IMR-90 (cell line): ENCODE results near the gene NACC1. TPM values are rescaled to one million over a fixed set of nuclear protein-coding genes. Genes with fewer than 3 reads are reported as not detected.

ENCODE experiments used
- ATAC-seq: fragments of 200-7000 bp; cut with Tn5 transposase; 2 replicates; pipeline ENCODE4 v1.9.1; 2020; ENCODE audit warnings: low read depth, mild to moderate bottlenecking, moderate library complexity
- BruUV-seq: library from RNA; stranded (reverse); fragments of 400-500 nt; replicated peaks from 2 replicates; lab custom pipeline; 2021; lab: Mats Ljungman, UMichigan
- CTCF ChIA-PET: fragments of 300-600 bp; formaldehyde crosslinking; extraction: SDS; loops from one replicate; lab custom pipeline; 2021; ENCODE audit warnings: antibody characterized with exemption; lab: Yijun Ruan, JAX
- POLR2A ChIA-PET: fragments of 300-600 bp; sonication (Branson Sonifier 250); formaldehyde crosslinking; loops from one replicate; lab custom pipeline; 2022; ENCODE audit warnings: antibody characterized with exemption; ENCODE audit not compliant: unreplicated experiment; lab: Charles Lee
- DNase-seq: peaks from one replicate; pipeline ENCODE4 v3.0.0; 2013
- H2AFZ ChIP-seq: replicated peaks from 2 replicates; pipeline ENCODE3; 2013; ENCODE audit warnings: low read length, mild to moderate bottlenecking; ENCODE audit not compliant: poor library complexity
- H2AK5ac ChIP-seq: 2 replicates; pipeline ENCODE4 v1.6.1; 2013; ENCODE audit warnings: low read depth, low read length, inconsistent platforms
- H2AK9ac ChIP-seq: replicated peaks from 2 replicates; pipeline ENCODE3; 2013; ENCODE audit warnings: mild to moderate bottlenecking, low read depth, low read length, moderate library complexity; ENCODE audit not compliant: poor library complexity
- H2BK120ac ChIP-seq: 2 replicates; pipeline ENCODE4 v1.6.1; 2013; ENCODE audit warnings: low read depth, low read length, inconsistent platforms
- H2BK15ac ChIP-seq: 3 replicates; pipeline ENCODE4 v1.6.1; 2013; ENCODE audit warnings: low read depth, low read length, inconsistent platforms
- H2BK20ac ChIP-seq: 2 replicates; pipeline ENCODE4 v1.6.1; 2013; ENCODE audit warnings: low read depth, mild to moderate bottlenecking, inconsistent platforms, low read length, moderate library complexity
- H2BK5ac ChIP-seq: 2 replicates; pipeline ENCODE4 v1.6.1; 2013; ENCODE audit warnings: mild to moderate bottlenecking, low read depth, low read length, inconsistent platforms; ENCODE audit not compliant: poor library complexity, severe bottlenecking
- H3K14ac ChIP-seq: replicated peaks from 2 replicates; pipeline ENCODE4 v1.6.1; 2013; ENCODE audit warnings: low read depth, low read length, inconsistent platforms
- H3K18ac ChIP-seq: 2 replicates; pipeline ENCODE4 v1.6.1; 2013; ENCODE audit warnings: low read depth, low read length, control low read depth
- H3K23ac ChIP-seq: 2 replicates; pipeline ENCODE4 v1.6.1; 2013; ENCODE audit warnings: low read depth, low read length, inconsistent platforms
- H3K27ac ChIP-seq: 2 replicates; pipeline ENCODE4 v1.5.1; 2013; ENCODE audit warnings: mild to moderate bottlenecking, control low read depth, low read length; ENCODE audit not compliant: insufficient read depth
- H3K27me3 ChIP-seq: 2 replicates; pipeline ENCODE4 v1.6.1; 2013; ENCODE audit warnings: low read length; ENCODE audit not compliant: control insufficient read depth, insufficient read depth
- H3K36me3 ChIP-seq: 2 replicates; pipeline ENCODE4 v1.6.1; 2013; ENCODE audit warnings: low read length, mixed read lengths; ENCODE audit not compliant: control insufficient read depth, insufficient read depth
- H3K4ac ChIP-seq: 2 replicates; pipeline ENCODE4 v1.6.1; 2013; ENCODE audit warnings: low read depth, low read length, inconsistent platforms
- H3K4me1 ChIP-seq: 2 replicates; pipeline ENCODE4 v1.6.1; 2013; ENCODE audit warnings: low read length, mixed read lengths; ENCODE audit not compliant: control insufficient read depth, insufficient read depth
- H3K4me2 ChIP-seq: 2 replicates; pipeline ENCODE4 v1.6.1; 2013; ENCODE audit warnings: low read depth, mild to moderate bottlenecking, control low read depth, low read length, moderate library complexity
- H3K4me3 ChIP-seq: 2 replicates; pipeline ENCODE4 v1.5.1; 2013; ENCODE audit warnings: low read depth, mild to moderate bottlenecking, control low read depth, low read length, moderate library complexity; ENCODE audit not compliant: insufficient read depth
- H3K56ac ChIP-seq: 2 replicates; pipeline ENCODE4 v1.6.1; 2013; ENCODE audit warnings: low read length, inconsistent platforms; ENCODE audit not compliant: insufficient read depth; ENCODE audit errors: extremely low read depth
- H3K79me1 ChIP-seq, 2 experiments: 2 replicates each; pipeline ENCODE4 v1.6.1; 2013; ENCODE audit warnings: low read length in 2 of 2, inconsistent platforms in 1 of 2, low read depth in 1 of 2
- H3K9ac ChIP-seq: 2 replicates; pipeline ENCODE4 v1.6.1; 2013; ENCODE audit warnings: low read depth, low read length, control low read depth
- H3K9me1 ChIP-seq: 2 replicates; pipeline ENCODE4 v1.6.1; 2013; ENCODE audit warnings: low read length, inconsistent platforms; ENCODE audit not compliant: insufficient read depth
- H3K9me3 ChIP-seq: 2 replicates; pipeline ENCODE4 v1.6.1; 2013; ENCODE audit warnings: low read length; ENCODE audit not compliant: control insufficient read depth, insufficient read depth
- H4K20me1 ChIP-seq: 2 replicates; pipeline ENCODE4 v1.6.1; 2013; ENCODE audit warnings: low read length, inconsistent platforms; ENCODE audit not compliant: insufficient read depth
- H4K5ac ChIP-seq: 2 replicates; pipeline ENCODE4 v1.6.1; 2013; ENCODE audit warnings: mild to moderate bottlenecking, low read depth, low read length, control low read depth
- H4K8ac ChIP-seq, 2 experiments: 2 replicates each; pipeline ENCODE4 v1.6.1; 2013; ENCODE audit warnings: low read depth in 2 of 2, low read length in 2 of 2, control low read depth in 1 of 2, inconsistent platforms in 1 of 2
- H4K91ac ChIP-seq: 2 replicates; pipeline ENCODE4 v1.6.1; 2013; ENCODE audit warnings: low read depth, low read length, inconsistent platforms; ENCODE audit not compliant: insufficient read depth
- CEBPB ChIP-seq: IDR thresholded peaks from 2 replicates; pipeline ENCODE4 v1.6.1; 2012; ENCODE audit warnings: low read depth, low read length, improper control_type of control experiment
- ELK1 ChIP-seq: fragments of 150-350 bp; IDR thresholded peaks from 2 replicates; pipeline ENCODE4 v1.6.1; 2016; ENCODE audit warnings: low read depth, mild to moderate bottlenecking, low read length, moderate library complexity, borderline replicate concordance
- FOS ChIP-seq: fragments of 150-350 bp; IDR thresholded peaks from 2 replicates; pipeline ENCODE4 v1.6.1; 2016; ENCODE audit warnings: low read depth, low read length
- RCOR1 ChIP-seq: IDR thresholded peaks from 2 replicates; pipeline ENCODE4 v1.6.1; 2012; ENCODE audit warnings: mild to moderate bottlenecking, low read length, improper control_type of control experiment; ENCODE audit not compliant: insufficient replicate concordance
- WGBS, 2 experiments: methylation state at CpG; one replicate each; pipeline versions ENCODE4 v1.1.5 to v1.1.7; 2013; ENCODE audit warnings: missing lambda C conversion rate in 2 of 2; ENCODE audit not compliant: insufficient read length in 1 of 2; ENCODE audit errors: extremely low coverage in 2 of 2; 5-methylcytosine and 5-hydroxymethylcytosine counted together
- dilution Hi-C: fragments of 300-500 bp; cut with HindIII; formaldehyde crosslinking; loops from one replicate; pipeline ENCODE4 v1.14.3; 2018; ENCODE audit warnings: low sequenced_read_pairs; ENCODE audit not compliant: unreplicated experiment
- in situ Hi-C: fragments of 300-500 bp; cut with MboI; formaldehyde crosslinking; loops from 3 replicates; pipeline ENCODE4 v1.14.3; 2019; ENCODE audit warnings: low sequenced_read_pairs, inconsistent platforms, mixed read lengths
- intact Hi-C: fragments of 100-400 bp; cut with micrococcal nuclease; formaldehyde crosslinking; loops from 2 replicates; pipeline ENCODE4 v1.10.0; 2022
- polyA plus RNA-seq, 3 experiments: library from polyadenylated mRNA; depleted of rRNA; stranded (reverse); fragments of >200 nt; gene quantifications; 2 replicates each; pipeline ENCODE4 v1.2.3, GENCODE V29; 2012; ENCODE audit warnings: low replicate concordance in 1 of 3
- total RNA-seq: library from RNA; depleted of rRNA; stranded (reverse); fragments of >200 nt; gene quantifications from 2 replicates; pipeline ENCODE4 v1.2.3, GENCODE V29; 2012
- TF ChIP-seq, protein P1 (sequence below): conservative IDR thresholded peaks from 2 replicates; pipeline ENCODE4 v1.5.1; 2012; ENCODE audit warnings: mild to moderate bottlenecking, low read depth, low read length, improper control_type of control experiment

NACC1 gene
- total and polyA plus RNA-seq, 2 of the 4 experiments (the other 2 are of a cell fraction) = 42.5 to 181 TPM

DNA sequence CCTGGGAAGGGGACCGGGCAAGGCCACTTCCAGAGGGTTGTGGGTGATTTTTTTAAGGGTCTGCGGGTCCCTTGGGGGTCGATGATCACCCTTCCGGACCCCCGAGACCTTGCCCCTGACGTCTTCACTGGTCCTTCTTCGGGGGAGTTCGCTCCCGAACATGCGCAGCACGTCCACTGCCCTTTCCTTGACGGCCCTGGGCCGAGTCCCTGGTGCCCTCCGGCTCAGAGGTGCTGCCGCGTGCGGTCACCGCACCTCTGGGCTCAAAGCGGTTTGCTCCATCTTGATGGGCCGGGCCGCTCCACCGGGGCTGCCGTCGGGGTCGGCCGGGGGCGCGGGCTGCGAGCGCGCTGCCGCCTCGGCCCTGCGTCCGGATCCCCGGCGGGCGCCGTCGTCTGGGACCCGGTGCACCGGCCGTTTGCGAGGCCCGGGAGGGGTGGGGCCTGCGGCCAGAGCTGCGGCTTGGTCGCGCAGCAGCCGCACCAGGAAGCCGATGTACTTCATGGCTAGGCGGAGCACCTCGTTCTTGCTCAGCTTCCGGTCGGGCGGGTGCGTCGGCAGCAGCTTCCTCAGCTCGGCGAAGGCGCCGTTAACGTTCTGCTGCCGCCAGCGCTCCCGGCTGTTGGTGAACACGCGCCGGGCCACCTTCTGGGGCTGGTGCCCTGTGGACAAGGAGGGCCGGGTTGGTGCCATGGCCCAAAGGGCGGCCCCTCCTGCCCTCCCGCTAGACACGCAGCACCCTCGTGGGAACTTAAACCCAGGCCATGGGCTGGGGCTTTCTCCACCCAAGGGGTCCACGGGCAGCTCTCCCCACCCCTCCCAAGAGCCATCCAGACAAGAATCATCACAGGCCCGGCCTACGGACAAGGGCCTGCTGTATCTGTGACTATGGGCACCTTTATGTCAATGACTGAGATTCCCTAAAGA is 18.7 kb upstream of the NACC1 start:
- Histone ChIP-seq H3K9ac (no peak overlapping the region), H2BK20ac (no peak overlapping the region), H3K9me1 (0 out of 2 replicates have a peak, but pooled peaks cover 4% of the 10 kb centered on the region), H4K8ac (no peak overlapping the region), H3K23ac (no peak overlapping the region), H2BK15ac (no peak overlapping the region), H3K4me1 (peaks cover 12% of the 10 kb centered on the region), H3K56ac (no peak overlapping the region), H3K9me3 (no peaks in the 10 kb centered on the region), H3K79me1 (peaks cover 0 to 17% of the 10 kb centered on the region in 2 experiments; a peak in 1 of 4 replicates), H4K91ac (no peak overlapping the region), H3K27me3 (no peaks in the 10 kb centered on the region), H3K18ac (no peak overlapping the region), H3K4me3 (no peak overlapping the region), H2AK5ac (no peak overlapping the region), H3K36me3 (peaks cover 6% of the 10 kb centered on the region; the same call in 1 of the 2 replicates), H2AK9ac (peak overlapping the region; percentile 50), H4K5ac (no peak overlapping the region), H3K4ac (no peak overlapping the region), H3K4me2 (no peak overlapping the region), H2BK5ac (no peak overlapping the region), H3K27ac (no peak overlapping the region), H2BK120ac (no peak overlapping the region), H2AFZ (peak overlapping the region; percentile 9), H4K20me1 (no peaks in the 10 kb centered on the region; the same call in 1 of the 2 replicates), H3K14ac (no peak overlapping the region)
- WGBS, 2 experiments = 56% methylated on average over 28 of the region's 77 CpGs; no CpG with 5 or more reads in 1 of the 2 experiments
- ChIA-PET POLR2A (no interaction called here), CTCF (no interaction called here)
- no peak for DNase-seq
- in situ Hi-C loops = no loop called here
- TF ChIP-seq CEBPB (no peak), RCOR1 (no peak), ELK1 (no peak), FOS (no peak)
- TF ChIP-seq, protein P1, sequence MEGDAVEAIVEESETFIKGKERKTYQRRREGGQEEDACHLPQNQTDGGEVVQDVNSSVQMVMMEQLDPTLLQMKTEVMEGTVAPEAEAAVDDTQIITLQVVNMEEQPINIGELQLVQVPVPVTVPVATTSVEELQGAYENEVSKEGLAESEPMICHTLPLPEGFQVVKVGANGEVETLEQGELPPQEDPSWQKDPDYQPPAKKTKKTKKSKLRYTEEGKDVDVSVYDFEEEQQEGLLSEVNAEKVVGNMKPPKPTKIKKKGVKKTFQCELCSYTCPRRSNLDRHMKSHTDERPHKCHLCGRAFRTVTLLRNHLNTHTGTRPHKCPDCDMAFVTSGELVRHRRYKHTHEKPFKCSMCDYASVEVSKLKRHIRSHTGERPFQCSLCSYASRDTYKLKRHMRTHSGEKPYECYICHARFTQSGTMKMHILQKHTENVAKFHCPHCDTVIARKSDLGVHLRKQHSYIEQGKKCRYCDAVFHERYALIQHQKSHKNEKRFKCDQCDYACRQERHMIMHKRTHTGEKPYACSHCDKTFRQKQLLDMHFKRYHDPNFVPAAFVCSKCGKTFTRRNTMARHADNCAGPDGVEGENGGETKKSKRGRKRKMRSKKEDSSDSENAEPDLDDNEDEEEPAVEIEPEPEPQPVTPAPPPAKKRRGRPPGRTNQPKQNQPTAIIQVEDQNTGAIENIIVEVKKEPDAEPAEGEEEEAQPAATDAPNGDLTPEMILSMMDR = no peak
- ATAC-seq = no peak
- BruUV-seq = no TSS peak
- intact Hi-C loops = no loop called here
- dilution Hi-C loops = no loop called here
